GM21390 (cell line): Measurements from ENCODE around the gene TNS1.
"Not testable (repeated sequence)": the region's sequence is repeated elsewhere in the genome, so short reads cannot be mapped to it uniquely, and the experiment has no call there.

Source experiments
- ATAC-seq: cut with Tn5 transposase; IDR thresholded peaks from one replicate; pipeline ENCODE4 v1.9.1; 2021; ENCODE audit not compliant: unreplicated experiment

The TNS1 gene

DNA sequence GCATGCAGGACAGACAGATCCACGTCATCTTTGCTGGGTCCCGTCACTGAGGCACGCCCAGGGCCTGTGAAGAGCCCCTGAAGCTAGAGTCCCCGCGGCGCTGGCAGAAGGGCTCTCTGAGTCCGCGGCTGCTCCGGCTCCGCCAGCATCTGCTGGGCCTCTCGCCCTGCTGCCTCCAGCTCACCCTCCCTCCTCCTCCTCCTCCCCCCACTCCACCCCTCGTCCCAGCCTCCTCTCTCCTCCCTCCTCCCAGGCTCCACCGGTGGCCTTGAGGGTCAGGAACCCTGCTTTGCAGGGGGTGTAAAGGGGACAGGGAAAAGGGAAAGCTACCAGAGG lies at the start of gene TNS1:
Gene TNS1, minus strand, starts transcription at position 151 of the 336 bp plus-strand sequence. Its CDS starts 123 bp downstream, at position 28.
- ATAC-seq = no peak

DNA sequence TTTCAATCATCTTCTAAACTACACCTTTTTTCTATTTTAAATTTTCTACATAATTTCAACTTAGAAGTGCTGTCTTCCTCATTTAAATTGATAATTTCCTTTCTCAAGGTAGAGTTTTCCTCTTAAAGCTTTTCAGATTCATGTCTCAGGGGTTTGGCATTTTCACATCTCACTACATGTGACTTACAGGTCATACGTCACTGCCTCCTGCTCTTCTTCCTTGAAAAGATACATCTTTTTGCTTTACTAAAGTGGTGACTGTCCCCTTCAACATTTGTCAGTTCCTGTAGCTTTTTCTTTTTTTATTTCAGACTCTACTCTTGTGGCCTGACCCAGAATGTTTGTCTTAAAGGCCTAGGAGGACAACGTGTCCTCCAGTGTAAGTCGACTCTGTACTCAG lies 49.1 kb upstream of the TNS1 start:
- no peak for ATAC-seq

DNA sequence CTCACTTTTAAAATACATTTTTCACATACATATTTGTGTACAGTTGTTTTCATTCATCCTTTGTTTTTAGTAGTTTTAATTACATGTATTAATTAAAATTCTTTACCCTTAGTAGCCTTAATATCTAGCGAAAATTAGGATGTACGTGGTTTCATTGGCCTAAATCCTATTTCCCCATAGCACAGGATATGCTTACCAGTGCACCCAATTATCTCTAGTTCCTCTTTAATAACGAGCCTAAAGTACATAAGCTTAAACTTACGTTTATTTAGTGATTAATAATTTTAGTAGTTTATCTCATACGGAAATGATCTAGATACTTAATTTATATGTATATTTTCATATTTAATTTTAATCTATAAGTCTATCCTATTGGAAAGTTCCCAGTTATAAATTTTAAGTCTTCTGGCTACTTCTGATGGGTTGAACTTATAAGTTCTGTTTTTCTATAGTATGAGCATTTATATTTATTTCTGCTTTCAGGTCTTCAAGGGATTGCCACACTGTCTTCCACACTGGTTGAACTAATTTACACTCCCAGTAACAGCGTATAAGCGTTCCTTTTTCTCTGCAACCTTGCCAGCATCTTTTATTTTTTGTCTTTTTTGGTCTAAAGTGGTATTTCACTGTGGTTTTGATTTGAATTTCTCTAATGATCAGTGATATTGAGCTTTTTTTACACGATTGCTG lies 44.9 kb upstream of the TNS1 start:
- no peak for ATAC-seq

DNA sequence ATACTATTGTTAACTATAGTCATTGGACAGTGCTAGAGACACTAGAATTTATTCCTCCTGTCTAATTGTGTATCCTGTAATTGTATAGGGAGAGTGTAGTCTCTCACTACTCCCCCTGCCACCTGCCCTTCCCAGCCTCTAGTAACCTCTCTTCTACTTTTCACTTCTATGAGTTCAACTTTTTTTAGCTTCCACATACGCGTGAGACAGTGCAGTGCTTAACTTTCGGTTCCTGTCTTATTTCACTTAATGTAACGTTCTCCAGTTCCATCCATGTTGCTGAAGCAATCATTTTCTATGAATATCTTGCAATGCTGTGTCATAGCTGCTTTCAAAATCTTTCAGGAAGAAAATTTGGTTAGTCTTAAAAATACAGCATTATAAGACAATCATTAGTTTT lies 43.4 kb upstream of the TNS1 start:
- peak; percentile 88 for ATAC-seq

DNA sequence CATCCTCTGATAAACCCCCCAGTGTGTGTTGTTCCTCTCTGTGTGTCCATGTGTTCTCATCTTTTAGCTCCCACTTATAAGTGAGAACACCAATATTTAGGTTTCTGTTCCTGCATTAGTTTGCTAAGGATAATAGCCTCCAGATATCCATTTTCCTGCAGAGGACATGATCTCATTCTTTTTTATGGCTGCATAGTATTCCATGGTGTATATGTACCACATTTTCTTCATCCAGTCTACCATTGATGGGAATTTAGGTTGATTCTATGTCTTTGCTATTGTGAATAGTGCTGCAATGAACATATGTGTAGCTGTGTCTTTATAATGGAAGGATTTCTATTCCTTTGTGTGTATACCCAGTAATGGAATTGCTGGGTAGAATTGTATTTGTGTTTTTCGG lies 41.8 kb upstream of the TNS1 start:
- ATAC-seq = not testable (repeated sequence)

GRCh38 chr2:218043701-218044109 lies 40.9 kb upstream of the TNS1 start:
- no peak for ATAC-seq

DNA sequence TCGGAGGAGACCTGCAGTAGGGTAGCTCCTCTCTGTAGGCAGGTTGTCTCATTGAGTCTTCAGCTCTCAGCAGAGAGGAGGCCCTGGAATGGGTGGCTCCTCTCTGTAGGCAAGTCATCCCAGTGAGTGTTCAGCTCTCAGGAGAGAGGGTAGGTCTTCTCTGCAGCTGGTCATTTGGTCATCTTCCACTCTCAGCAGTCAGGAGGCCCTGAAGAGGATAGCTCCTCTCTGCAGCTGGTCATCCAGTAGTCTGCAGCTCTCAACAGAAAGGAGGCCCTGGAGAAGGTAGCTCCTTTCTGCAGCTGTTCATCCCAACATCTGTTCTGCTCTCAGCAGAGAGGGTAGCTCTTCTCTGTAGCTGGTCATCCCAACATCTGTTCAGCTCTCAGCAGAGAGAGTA lies 40.3 kb upstream of the TNS1 start:
- no peak for ATAC-seq

- no peak for ATAC-seq
Measured at GRCh38 chr2:218041302-218042168, 38.7 kb upstream of the TNS1 start.

DNA sequence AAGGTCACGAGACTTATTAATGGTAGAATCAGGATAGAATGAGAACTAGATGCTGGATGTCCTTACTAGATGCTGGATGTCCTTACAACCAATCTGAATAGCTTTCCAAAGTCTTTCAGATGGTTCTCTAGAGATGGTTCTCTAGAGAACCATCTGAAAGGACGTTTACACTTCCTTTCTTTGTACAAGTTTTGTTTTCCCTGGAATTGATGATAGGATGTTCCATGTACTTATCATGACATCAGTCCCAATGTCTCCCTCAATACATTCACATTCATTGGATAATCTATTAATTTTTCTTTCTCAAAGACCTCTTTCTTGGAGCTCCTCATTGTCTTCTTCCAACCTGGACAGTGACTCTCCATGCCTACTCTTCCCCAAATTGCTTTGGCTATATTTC lies 38.1 kb upstream of the TNS1 start:
- no peak for ATAC-seq

DNA sequence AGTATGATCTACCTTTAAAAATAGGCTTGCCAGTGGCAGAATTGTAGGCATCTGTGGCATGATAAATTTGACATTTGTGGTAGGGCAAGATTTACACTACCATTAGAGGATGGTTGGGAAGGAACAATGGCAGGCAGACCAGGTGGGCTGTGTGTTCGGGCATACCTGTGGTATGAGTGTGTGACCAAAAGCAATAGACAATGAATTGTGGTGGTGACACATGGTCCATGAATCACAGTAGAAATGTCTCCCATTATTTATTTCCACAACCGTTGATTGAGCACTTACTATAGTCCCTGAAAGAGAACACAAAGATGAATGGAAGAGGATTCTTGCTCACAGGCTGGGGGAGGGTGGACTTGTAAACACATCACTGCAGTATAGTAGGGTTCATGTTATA lies 36.4 kb upstream of the TNS1 start:
- ATAC-seq = no peak

GRCh38 chr2:218036371-218036770 lies 33.6 kb upstream of the TNS1 start:
- ATAC-seq = no peak

GRCh38 chr2:218035463-218036100 lies 32.8 kb upstream of the TNS1 start:
- ATAC-seq = no peak

DNA sequence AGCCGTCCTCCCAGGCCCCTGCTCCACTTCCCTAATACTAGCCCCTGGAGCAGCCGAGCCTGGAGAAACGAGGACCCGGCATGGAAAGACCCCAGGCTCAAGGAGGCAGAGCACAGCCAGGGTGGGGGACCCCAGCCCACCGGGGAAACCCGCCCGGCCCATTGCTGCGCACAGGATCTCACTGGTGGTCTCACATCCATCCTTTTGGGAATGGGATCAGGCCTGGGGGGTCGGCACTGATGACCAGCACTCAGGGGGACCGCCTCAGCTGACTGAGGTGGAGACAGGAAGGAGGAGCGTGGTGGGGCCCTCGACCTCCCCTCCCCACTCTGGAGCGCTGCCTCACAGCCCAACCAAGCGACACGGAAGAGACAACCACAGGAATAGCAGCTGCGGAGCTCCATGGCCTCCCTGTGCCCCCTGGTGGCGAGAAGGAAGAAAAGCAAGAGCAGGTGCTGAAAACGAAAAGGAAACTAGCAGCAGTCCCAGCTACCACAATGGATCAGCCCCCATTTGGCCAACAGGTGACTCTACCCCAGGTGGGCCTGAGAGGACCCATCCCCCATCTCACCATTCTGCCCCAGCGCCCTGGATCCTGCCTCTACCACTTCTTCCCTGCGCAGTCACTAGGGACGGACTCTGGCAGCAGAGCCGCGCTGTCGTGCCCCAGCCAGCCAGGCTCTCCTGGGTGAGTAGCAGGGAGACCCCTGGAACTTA lies 31.9 kb upstream of the TNS1 start:
- peak; percentile 86 for ATAC-seq

DNA sequence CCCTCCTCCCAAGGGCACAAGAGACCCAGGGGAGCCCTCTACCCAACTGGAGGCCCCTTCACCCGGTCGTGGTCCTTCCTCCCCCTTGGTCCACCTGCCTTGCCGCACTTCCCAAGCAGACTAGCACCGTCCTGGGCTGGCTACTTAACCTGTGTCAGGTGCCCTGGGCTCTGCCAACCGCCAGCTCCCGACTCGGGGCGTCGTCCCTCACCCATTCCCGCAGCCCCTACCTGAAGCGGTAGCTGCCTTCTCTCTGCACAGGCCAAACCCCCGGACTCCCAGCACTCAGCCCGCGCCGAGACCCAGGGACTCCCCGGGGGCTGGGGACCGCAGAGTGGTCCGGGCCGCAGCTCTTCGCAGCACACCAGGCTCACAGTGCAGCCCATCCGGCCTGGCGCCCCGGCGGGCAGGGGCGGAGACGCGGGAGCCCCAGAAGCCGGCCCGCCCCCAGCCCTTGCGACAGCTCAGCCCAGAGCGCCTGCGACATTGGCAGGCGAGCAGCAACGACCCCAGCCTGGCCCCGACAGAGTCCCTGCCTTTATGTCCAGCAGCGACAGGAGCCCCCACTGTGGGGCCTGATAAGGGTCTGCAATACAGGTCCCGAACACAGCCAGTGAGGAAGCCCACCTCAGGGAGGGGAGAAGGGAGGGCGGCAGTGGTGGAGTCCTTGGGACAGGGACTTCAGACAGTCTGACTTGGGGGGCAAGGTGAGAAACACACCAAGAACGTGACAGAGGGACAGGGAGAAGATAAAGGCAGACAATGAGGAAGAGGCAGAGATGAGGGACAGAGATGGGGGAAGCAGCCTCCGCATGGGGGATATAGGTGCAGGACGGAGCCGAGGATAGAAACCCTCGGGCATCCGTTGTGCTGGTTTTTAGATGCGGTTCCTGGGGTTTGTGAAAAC lies 31.0 kb upstream of the TNS1 start:
- no peak for ATAC-seq

GRCh38 chr2:218033208-218033589 lies 30.4 kb upstream of the TNS1 start:
- ATAC-seq = no peak

DNA sequence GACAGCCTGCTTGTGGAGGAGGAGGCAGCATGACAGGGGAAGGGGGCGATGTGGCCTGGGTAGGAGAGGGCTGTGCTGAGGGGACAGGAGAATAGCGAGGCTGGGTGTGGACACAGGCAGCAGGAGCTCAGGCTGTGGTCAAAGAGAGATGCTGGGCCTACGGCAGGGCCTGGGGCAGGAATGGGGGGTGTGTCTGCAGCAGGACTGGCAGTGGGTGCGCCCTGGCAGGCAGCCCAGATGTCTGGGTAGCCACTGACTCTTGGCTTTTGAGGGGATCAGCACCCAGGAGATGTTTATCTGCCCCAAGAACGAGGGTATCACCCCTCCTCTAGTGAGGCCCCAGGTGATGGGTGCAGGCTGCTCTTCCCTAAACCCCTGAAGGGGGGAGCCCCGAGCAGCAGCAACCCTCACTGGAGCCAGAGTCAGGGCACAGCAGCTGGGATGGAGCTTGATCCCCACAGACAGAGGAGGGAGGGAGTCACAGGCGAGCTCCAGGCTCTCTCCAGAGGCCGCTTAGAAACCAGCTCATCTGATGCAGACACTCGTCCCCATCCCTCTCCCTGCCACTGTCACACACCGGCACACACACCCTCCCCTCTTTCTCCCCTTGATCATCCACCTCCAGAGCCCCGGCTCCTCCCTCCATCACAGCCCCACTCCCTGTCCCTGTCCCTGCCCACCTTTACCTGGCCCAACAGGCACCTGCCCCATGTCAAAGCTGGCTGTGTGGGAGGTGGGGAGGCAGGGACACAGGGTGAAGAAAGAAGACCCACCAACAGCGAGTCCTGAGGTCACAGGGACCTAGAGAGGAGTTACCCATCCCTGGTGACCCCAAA lies 29.8 kb upstream of the TNS1 start:
- no peak for ATAC-seq

DNA sequence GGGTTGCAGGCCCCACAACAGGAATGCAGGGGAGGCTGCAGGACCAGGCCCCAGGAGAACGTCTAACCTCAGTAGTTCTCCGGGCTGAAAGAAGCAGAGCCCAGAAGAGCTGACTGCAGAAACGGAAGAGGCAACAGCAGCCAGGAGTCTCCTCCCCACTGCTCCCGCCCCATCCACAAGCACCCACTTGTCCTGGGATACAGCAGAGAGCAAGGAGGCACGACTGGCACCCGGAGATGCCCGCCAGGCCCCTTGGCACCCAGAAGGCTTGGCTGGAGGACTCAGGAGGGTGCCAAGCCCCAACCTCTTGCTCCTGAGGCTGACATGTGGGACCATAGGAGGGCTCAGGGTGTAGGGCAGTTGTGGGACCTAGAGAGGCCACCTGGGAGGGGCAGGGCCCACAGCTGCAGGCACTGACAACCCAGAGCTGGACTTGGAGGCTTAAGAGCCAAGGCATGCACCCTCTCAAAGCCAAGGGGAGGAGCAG lies 29.0 kb upstream of the TNS1 start:
- no peak for ATAC-seq

DNA sequence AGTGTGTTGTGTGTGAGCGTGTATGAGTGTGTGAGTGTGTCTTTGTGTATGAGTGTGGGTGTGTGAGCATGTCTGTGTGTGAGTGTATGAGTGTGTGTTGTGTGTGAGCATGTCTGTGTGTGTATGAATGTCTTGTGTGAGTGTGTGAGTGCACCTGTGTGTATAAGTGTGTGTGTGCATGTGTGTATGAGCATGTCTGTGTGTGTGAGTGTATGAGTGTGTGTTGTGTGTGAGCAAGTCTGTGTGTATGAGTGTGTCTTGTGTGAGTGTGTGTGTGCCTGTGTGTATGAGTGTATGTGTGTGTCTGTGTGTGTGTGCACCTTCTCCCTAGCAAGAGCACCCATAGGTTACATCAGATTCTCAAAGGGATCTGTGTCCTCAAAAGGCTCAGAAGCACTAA lies 28.5 kb upstream of the TNS1 start:
- ATAC-seq = no peak

DNA sequence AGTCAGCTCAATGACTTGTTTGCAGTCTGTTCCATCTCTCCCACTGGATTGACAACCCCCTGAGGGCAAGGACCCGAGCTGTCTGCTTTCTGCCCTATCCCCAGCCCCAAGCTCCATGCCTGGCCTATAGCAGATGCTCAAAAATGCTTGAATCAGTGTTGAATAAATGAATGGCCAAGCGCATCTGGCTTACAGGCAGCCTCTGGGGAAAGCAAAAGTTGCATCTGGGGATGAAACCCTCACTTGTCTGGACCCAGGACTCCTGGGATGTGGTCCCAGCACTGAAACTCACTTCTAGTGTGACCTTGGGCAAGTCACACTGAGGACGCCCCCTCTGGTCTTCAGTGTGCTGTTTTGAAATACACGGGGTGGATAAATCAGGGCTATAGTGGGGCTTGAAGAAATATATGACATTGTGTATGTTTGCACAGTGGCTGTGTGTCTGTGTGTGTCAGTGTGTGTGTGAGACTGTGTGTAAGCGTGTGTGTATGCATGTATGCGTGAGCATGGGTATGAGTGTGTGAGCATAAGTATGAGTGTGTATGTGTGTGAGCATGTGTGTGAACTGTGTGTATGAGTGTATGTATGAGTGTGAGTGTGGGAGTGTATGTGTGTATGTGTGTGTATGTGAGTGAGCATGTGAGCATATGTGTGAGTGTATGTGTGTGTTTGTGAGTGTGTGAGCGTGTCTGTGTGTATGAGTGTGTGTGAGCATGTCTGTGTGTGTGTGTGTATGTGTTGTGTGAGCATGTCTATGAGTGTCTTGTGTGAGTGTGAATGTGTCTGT lies 27.8 kb upstream of the TNS1 start:
- no peak for ATAC-seq
